GM12875 (cell line): ENCODE data around the gene UAP1.

Experiments used
- H3K4me3 ChIP-seq: one replicate; pipeline ENCODE4 v1.5.1; 2011; ENCODE audit warnings: low read depth, low read length, control low read depth
- TF ChIP-seq, protein P1 (sequence below): IDR thresholded peaks from 2 replicates; pipeline ENCODE4 v1.5.1; 2011; ENCODE audit warnings: low read depth, mild to moderate bottlenecking, control low read depth, inconsistent platforms, low read length, moderate library complexity, borderline replicate concordance; ENCODE audit not compliant: insufficient read depth

The UAP1 gene

DNA sequence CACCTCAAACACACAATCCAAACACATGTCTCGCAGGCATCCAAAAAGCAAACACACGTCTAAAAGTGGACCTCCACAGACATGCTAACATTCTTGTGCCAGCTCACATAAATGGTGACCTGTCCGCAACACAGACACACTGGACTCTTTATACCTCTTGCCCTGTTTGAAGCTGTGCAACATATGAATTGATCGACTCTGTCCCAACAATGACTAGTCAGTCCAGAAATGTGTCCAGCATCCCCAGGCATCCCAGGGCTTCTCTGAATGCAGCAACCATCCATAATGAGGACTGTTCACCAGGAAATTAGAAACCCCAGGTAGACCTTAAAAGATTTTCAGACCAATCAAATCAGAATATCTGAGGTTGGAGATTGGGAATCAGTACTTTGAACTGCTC lies 73.9 kb downstream of the UAP1 start:
- TF ChIP-seq, protein P1, sequence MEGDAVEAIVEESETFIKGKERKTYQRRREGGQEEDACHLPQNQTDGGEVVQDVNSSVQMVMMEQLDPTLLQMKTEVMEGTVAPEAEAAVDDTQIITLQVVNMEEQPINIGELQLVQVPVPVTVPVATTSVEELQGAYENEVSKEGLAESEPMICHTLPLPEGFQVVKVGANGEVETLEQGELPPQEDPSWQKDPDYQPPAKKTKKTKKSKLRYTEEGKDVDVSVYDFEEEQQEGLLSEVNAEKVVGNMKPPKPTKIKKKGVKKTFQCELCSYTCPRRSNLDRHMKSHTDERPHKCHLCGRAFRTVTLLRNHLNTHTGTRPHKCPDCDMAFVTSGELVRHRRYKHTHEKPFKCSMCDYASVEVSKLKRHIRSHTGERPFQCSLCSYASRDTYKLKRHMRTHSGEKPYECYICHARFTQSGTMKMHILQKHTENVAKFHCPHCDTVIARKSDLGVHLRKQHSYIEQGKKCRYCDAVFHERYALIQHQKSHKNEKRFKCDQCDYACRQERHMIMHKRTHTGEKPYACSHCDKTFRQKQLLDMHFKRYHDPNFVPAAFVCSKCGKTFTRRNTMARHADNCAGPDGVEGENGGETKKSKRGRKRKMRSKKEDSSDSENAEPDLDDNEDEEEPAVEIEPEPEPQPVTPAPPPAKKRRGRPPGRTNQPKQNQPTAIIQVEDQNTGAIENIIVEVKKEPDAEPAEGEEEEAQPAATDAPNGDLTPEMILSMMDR: no peak
- H3K4me3 ChIP-seq: no peak overlapping the region

DNA sequence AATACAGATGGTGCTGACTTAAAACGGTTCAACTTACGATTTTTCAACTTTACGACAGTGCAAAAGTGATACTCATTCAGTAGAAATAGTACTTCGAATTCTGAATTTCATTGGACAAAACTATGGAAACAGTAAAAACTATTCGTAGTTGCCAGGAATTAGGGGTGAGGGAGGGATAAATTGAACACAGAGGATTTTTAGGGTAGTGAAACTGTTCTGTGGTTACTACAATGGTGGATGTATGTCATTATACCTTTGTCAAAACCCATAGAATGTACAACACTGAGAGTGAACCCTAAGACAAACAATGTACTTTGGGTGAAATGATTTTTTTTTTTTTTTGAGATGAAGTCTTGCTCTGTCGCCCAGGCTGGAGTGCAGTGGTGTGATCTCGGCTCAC lies 78.2 kb downstream of the UAP1 start:
- no peak overlapping the region for H3K4me3 ChIP-seq
- TF ChIP-seq, protein P1: no peak

DNA sequence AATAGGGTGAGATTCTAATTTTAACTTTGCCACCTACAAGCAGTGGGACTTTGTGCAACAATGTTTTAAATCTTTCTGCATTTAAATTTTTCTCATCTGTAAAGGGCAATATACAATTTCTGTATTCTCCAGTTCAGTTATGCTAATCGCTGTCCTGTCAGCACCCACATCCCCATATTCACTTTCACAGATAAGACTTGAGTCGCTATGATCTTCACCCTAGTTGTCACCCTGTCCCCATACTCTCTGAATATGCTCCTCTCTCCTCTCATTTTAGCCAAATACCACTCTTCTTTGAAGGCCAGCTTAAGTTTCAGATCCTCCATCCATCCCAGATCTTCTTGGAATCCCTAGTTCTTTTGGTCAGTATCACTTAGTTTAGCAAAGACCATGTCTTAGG lies 79.6 kb downstream of the UAP1 start:
- no peak overlapping the region for H3K4me3 ChIP-seq
- TF ChIP-seq, protein P1: no peak

DNA sequence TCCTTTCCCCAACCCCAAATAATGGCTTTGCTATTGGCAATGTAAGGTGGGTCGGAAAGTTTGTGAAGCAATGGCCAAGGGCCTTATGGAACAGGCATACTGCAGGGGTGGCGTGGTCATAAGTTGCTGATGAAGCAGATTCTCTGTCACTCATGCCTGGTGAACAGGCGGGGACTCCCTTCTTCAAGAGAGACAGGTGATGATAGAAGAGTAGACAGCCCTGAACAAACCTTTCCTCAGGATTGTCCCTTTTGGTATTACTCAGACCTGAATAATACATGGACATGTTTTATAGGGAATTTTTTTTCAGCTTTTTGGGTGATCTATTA lies 83.4 kb downstream of the UAP1 start:
- TF ChIP-seq, protein P1: no peak
- no peak overlapping the region for H3K4me3 ChIP-seq

DNA sequence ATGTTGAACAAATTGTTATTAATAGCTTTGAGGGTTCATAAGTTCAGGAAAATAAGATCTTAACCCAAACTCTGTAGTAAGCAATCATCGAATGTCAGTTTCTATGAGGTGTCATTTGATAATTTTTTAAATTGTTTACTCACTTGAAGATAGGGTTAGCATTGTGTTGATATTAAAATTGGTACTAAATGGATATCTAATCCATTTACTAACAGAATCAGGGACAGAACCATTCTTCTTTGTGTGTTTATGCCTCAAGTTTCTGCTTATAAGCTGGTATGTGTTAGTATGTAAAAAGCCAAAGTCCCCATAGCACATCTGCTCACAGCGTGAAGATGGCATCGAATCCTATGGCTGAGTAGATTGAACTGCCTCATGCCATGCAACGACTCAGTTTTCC lies 84.1 kb downstream of the UAP1 start:
- TF ChIP-seq, protein P1: no peak
- H3K4me3 ChIP-seq: no peak overlapping the region

DNA sequence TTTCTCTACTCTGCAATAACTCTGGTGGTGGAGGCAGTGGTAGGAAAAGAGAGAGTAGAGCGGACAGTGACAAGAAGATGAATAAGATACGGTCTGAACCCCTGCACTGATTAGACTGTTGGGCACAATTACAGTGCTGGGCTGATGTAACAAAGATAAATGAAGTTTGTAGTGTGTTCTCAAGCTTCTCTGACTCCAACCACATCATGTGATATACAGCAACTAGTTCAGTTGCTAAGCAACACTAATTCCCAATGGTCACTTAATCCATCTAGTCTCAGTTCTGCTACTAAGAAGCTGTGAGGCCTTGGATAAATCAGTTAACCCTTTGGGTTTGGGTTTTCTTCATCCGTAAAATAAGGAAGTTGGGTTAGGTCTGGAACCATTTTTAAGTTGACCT lies 88.1 kb downstream of the UAP1 start:
- no peak overlapping the region for H3K4me3 ChIP-seq
- TF ChIP-seq, protein P1: no peak
